ENCODE results near the gene CPNE5.

DNA sequence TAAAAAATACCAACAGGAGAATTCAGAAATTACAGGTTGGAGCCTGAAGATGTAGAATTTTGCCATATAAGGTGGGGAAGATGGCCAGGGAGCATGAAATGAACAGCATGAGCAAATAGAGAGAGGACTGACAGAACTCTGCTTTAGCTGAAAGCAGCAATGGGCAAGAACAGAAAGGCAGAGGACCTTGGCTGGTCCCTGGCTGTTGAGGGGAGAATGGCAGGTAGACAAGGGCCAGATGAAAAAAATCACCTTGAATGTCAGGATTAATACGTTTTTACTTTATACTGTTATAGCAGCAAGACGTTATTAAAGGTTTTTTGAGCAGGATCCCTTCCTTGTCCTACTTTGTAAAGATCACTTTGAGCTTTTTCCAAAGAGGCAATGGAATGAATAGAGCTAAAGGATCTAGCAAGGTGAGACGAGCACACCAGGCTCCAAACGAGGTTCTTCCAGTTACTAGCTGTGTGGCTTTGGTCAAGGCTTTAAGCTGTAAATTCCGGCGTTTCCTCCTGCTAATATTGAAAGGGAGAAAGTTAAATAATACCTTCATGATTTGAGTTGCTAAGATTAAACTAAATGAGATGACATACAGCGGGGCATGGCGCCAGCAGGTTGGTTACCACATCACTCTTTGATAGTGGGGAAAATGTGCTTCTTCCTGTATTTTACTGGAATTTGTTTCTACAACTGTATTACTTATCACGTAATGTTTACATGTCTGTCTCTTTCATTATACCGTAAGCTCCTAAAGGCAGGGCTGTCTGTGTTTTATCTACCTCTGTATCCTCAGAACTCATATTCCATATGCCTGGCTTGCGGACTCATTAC lies 34.6 kb upstream of the CPNE5 start:
- TF ChIP-seq POLR2A (IDR thresholded peaks at IDR 0.05) (no peak), CTCF (IDR thresholded peaks at IDR 0.05) (peak in 2 of 6 experiments; percentile 10 to 23)

Measured in Peyer's patch (tissue), 4 donors.